GM12878 (cell line): ENCODE measurements around the gene C19orf44. TPM values are rescaled to one million over a fixed set of nuclear protein-coding genes. Genes with fewer than 3 reads are reported as not detected.

ENCODE experiments used
- ATAC-seq: fragments of 200-7000 bp; cut with Tn5 transposase; 3 replicates; pipeline ENCODE4 v1.9.1; 2020; ENCODE audit warnings: mild to moderate bottlenecking, moderate library complexity
- BruUV-seq: library from RNA; stranded (reverse); fragments of 400-500 nt; replicated peaks from 2 replicates; lab custom pipeline; 2021; lab: Mats Ljungman, UMichigan
- CTCF ChIA-PET: fragments of 300-600 bp; sonication (Branson Sonifier 250); formaldehyde crosslinking; extraction: SDS; loops from one replicate; lab custom pipeline; 2021; ENCODE audit warnings: inconsistent platforms; lab: Yijun Ruan, JAX
- POLR2A ChIA-PET: fragments of 350-600 bp; formaldehyde crosslinking; extraction: SDS; loops from one replicate; lab custom pipeline; 2021; ENCODE audit warnings: inconsistent platforms; lab: Charles Lee
- RAD21 ChIA-PET: fragments of 300-600 bp; sonication (Branson Sonifier 250); formaldehyde crosslinking; loops from one replicate; lab custom pipeline; 2023; ENCODE audit warnings: antibody characterized with exemption; ENCODE audit not compliant: unreplicated experiment; lab: Charles Lee
- SMC1A ChIA-PET: fragments of 300-600 bp; sonication (Branson Sonifier 250); formaldehyde crosslinking; loops from one replicate; lab custom pipeline; 2023; ENCODE audit not compliant: unreplicated experiment, uncharacterized antibody; lab: Charles Lee
- DNase-seq: peaks from one replicate; pipeline ENCODE4 v3.0.0-alpha.2; 2011; ENCODE audit warnings: low read depth, low spot score
- FAIRE-seq: peaks from 3 replicates; lab custom pipeline; 2011; peaks lifted over from hg19 to GRCh38; lab: Jason Lieb, UNC
- H2AFZ ChIP-seq: 2 replicates; pipeline ENCODE4 v1.6.0; 2011; ENCODE audit warnings: low read depth, low read length, control low read depth; ENCODE audit not compliant: control insufficient read depth
- H3K27ac ChIP-seq: 2 replicates; pipeline ENCODE4 v1.5.1; 2011; ENCODE audit warnings: control low read depth; ENCODE audit not compliant: control insufficient read depth, insufficient read depth
- H3K27me3 ChIP-seq, 2 experiments: replicated peaks in 1 of 2; 2 replicates each; pipeline versions ENCODE4 v1.6.0 to v1.6.1; 2011; ENCODE audit warnings: low read length in 1 of 2; ENCODE audit not compliant: control insufficient read depth in 2 of 2, insufficient read depth in 2 of 2
- H3K36me3 ChIP-seq, 2 experiments: 2 replicates each; pipeline ENCODE4 v1.5.1; 2011; ENCODE audit warnings: low read length in 1 of 2; ENCODE audit not compliant: control insufficient read depth in 2 of 2, insufficient read depth in 2 of 2
- H3K4me1 ChIP-seq: 2 replicates; pipeline ENCODE4 v1.6.1; 2011; ENCODE audit warnings: mild to moderate bottlenecking, low read length, moderate library complexity, mixed read lengths; ENCODE audit not compliant: control insufficient read depth, insufficient read depth
- H3K4me2 ChIP-seq: 2 replicates; pipeline ENCODE4 v1.6.0; 2011; ENCODE audit warnings: control low read depth; ENCODE audit not compliant: control insufficient read depth, insufficient read depth
- H3K4me3 ChIP-seq: fragments of 200-600 bp; sonication (generic); 2 replicates; pipeline ENCODE4 v1.5.1; 2016
- H3K79me2 ChIP-seq: 2 replicates; pipeline ENCODE4 v1.6.0; 2011; ENCODE audit warnings: low read length; ENCODE audit not compliant: control insufficient read depth, insufficient read depth
- H3K9ac ChIP-seq: 2 replicates; pipeline ENCODE4 v1.8.0; 2011; ENCODE audit warnings: low read length, control low read depth, mixed read lengths; ENCODE audit not compliant: control insufficient read depth, insufficient read depth
- H3K9me3 ChIP-seq: replicated peaks from 3 replicates; pipeline ENCODE4 v1.5.1; 2011; ENCODE audit warnings: mild to moderate bottlenecking, low read length; ENCODE audit not compliant: control insufficient read depth, insufficient read depth
- H4K20me1 ChIP-seq: 2 replicates; pipeline ENCODE4 v1.6.0; 2011; ENCODE audit not compliant: control insufficient read depth, insufficient read depth
- BCL3 ChIP-seq: IDR thresholded peaks from 2 replicates; pipeline ENCODE4 v1.6.1; 2011; ENCODE audit warnings: borderline replicate concordance, low read depth, mild to moderate bottlenecking, moderate library complexity, low read length; ENCODE audit not compliant: insufficient read depth, poor library complexity, severe bottlenecking
- BMI1 ChIP-seq: fragments of 450-650 bp; IDR thresholded peaks from 2 replicates; pipeline ENCODE4 v1.6.1; 2016; ENCODE audit warnings: mild to moderate bottlenecking, moderate library complexity, borderline replicate concordance
- FOS ChIP-seq: IDR thresholded peaks from 3 replicates; pipeline ENCODE4 v1.6.1; 2011; ENCODE audit warnings: borderline replicate concordance; ENCODE audit not compliant: insufficient read length; ENCODE audit errors: extremely low read depth
- FOXK2 ChIP-seq: fragments of 450-650 bp; IDR thresholded peaks from 2 replicates; pipeline ENCODE4 v1.6.1; 2017; ENCODE audit warnings: mild to moderate bottlenecking, moderate library complexity
- GABPA ChIP-seq: IDR thresholded peaks from 2 replicates; pipeline ENCODE4 v1.6.1; 2014; ENCODE audit warnings: antibody characterized with exemption, low read depth, mild to moderate bottlenecking, inconsistent platforms
- IRF3 ChIP-seq: fragments of 450-650 bp; IDR thresholded peaks from 2 replicates; pipeline ENCODE4 v1.6.1; 2014; ENCODE audit warnings: mild to moderate bottlenecking
- NBN ChIP-seq: fragments of 450-650 bp; IDR thresholded peaks from 2 replicates; pipeline ENCODE4 v1.6.1; 2016
- NKRF ChIP-seq: fragments of 450-650 bp; conservative IDR thresholded peaks from 2 replicates; pipeline ENCODE4 v1.6.1; 2017; ENCODE audit warnings: mild to moderate bottlenecking, moderate library complexity
- POLR2A ChIP-seq: IDR thresholded peaks from 2 replicates; pipeline ENCODE4 v1.6.1; 2011; ENCODE audit warnings: low read depth, mild to moderate bottlenecking, low read length
- RFX5 ChIP-seq: IDR thresholded peaks from 2 replicates; pipeline ENCODE4 v1.6.1; 2011; ENCODE audit warnings: low read depth, low read length, improper control_type of control experiment
- SIX5 ChIP-seq: IDR thresholded peaks from 2 replicates; pipeline ENCODE4 v1.6.1; 2011; ENCODE audit warnings: mild to moderate bottlenecking, low read depth, low read length, moderate library complexity; ENCODE audit not compliant: severe bottlenecking
- SMC3 ChIP-seq: IDR thresholded peaks from 2 replicates; pipeline ENCODE4 v1.6.1; 2011; ENCODE audit warnings: low read length, improper control_type of control experiment, borderline replicate concordance
- TCF7 ChIP-seq: IDR thresholded peaks from 2 replicates; pipeline ENCODE4 v1.6.1; 2014; ENCODE audit warnings: antibody characterized with exemption, borderline replicate concordance
- WGBS: methylation state at CpG from one replicate; pipeline ENCODE4 v1.1.6; 2016; ENCODE audit warnings: low lambda C conversion rate; ENCODE audit not compliant: insufficient replicate concordance, insufficient coverage; ENCODE audit errors: missing lambda C conversion rate; 5-methylcytosine and 5-hydroxymethylcytosine counted together
- in situ Hi-C: fragments of 300-500 bp; cut with MboI; formaldehyde crosslinking; loops from 9 replicates; pipeline ENCODE4 v1.14.3; 2018; ENCODE audit warnings: mixed read lengths
- intact Hi-C: fragments of 100-400 bp; cut with micrococcal nuclease; formaldehyde crosslinking; loops from one replicate; pipeline ENCODE4 v1.14.2; 2022; ENCODE audit not compliant: unreplicated experiment
- polyA plus RNA-seq, 11 experiments: library from polyadenylated mRNA; depleted of rRNA in 4 of 11; unstranded in 6 of 11; stranded (reverse) in 5 of 11; fragments of >200 nt; fragmentation: Nextera tagmentation in 4 of 11; fragmentation: Illumina TruSeq in 1 of 11; extraction: Ambion mirVana in 4 of 11; extraction: Trizol in 1 of 11; gene quantifications; 1 replicate in 1 of 11; 2 replicates in 10 of 11; pipeline versions ENCODE4 v1.2.1 to v1.2.3, GENCODE V29; 2011 to 2016; ENCODE audit warnings: inconsistent platforms in 2 of 11, missing spikeins in 2 of 11, low read depth in 1 of 11
- total RNA-seq, 4 experiments: library from RNA; depleted of rRNA in 3 of 4; stranded (reverse); fragments of >200 nt in 3 of 4; fragmentation: Illumina TruSeq in 1 of 4; extraction: Trizol in 1 of 4; gene quantifications; 2 replicates each; pipeline versions ENCODE4 v1.2.1 to v1.2.3, GENCODE V29; 2013 to 2021
- TF ChIP-seq, protein P1 (sequence below), 3 experiments: IDR thresholded peaks in 2 of 3; conservative IDR thresholded peaks in 1 of 3; 2 replicates each; pipeline ENCODE4 v1.5.1; 2011; ENCODE audit warnings: low read depth in 3 of 3, low read length in 3 of 3, mild to moderate bottlenecking in 3 of 3, control low read depth in 2 of 3, moderate library complexity in 2 of 3, inconsistent platforms in 1 of 3, mixed read lengths in 1 of 3; ENCODE audit not compliant: control insufficient read depth in 2 of 3, insufficient read depth in 1 of 3; ENCODE audit errors: extremely low read depth in 1 of 3
- TF ChIP-seq, protein P2 (sequence below): fragments of 150-350 bp; IDR thresholded peaks from 2 replicates; pipeline ENCODE4 v1.6.1; 2014; ENCODE audit warnings: mild to moderate bottlenecking, low read depth, low read length
- TF ChIP-seq, protein P3 (sequence below): IDR thresholded peaks from 2 replicates; pipeline ENCODE4 v1.6.1; 2011; ENCODE audit warnings: low read depth, low read length, improper control_type of control experiment, borderline replicate concordance

The C19orf44 gene
- total and polyA plus RNA-seq, 10 of the 15 experiments (the other 5 are each of a cell fraction or from before 2014, with no cell fraction given) = 0.26 to 5.2 (median 3.6) TPM

GRCh38 chr19:16461630-16462051 lies 34.6 kb upstream of the C19orf44 start:
- Histone ChIP-seq H3K27ac (no peak overlapping the region), H4K20me1 (no peaks in the 10 kb centered on the region; the same call in 1 of the 2 replicates), H2AFZ (no peak overlapping the region), H3K27me3 (no peaks in the 10 kb centered on the region), H3K79me2 (peaks cover 87% of the 10 kb centered on the region), H3K36me3 (peaks cover 0 to 1% of the 10 kb centered on the region in 2 experiments; a peak in 3 of 4 replicates), H3K4me3 (no peak overlapping the region), H3K4me2 (no peak overlapping the region), H3K4me1 (peaks cover 36% of the 10 kb centered on the region), H3K9me3 (no peaks in the 10 kb centered on the region), H3K9ac (no peak overlapping the region)
- WGBS = 89% methylated on average over 9 of the region's 9 CpGs
- in situ Hi-C loops (no loop called here), intact Hi-C loops (no loop called here)
- RAD21 ChIA-PET = no interaction called here
- FAIRE-seq (no peak), ATAC-seq (no peak), DNase-seq (no peak)
- no TSS peak for BruUV-seq
- CTCF ChIA-PET = no interaction called here
- SMC1A ChIA-PET = interaction anchor here (1.6 kb wide), 1 partner anchor 12 kb away, joined by 7 read pairs; no protein-coding TSS in a partner anchor
- POLR2A ChIA-PET = no interaction called here
- TF ChIP-seq, protein P1, sequence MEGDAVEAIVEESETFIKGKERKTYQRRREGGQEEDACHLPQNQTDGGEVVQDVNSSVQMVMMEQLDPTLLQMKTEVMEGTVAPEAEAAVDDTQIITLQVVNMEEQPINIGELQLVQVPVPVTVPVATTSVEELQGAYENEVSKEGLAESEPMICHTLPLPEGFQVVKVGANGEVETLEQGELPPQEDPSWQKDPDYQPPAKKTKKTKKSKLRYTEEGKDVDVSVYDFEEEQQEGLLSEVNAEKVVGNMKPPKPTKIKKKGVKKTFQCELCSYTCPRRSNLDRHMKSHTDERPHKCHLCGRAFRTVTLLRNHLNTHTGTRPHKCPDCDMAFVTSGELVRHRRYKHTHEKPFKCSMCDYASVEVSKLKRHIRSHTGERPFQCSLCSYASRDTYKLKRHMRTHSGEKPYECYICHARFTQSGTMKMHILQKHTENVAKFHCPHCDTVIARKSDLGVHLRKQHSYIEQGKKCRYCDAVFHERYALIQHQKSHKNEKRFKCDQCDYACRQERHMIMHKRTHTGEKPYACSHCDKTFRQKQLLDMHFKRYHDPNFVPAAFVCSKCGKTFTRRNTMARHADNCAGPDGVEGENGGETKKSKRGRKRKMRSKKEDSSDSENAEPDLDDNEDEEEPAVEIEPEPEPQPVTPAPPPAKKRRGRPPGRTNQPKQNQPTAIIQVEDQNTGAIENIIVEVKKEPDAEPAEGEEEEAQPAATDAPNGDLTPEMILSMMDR (IDR thresholded peaks at IDR 0.05 in 2 of 3, conservative IDR thresholded peaks at IDR 0.05 in 1 of 3; ENCODE audit: control insufficient read depth in 2 of 3, extremely low read depth in 1 of 3, insufficient read depth in 1 of 3, low read depth in 3 of 3, low read length in 3 of 3) = no peak
- TF ChIP-seq, protein P2, sequence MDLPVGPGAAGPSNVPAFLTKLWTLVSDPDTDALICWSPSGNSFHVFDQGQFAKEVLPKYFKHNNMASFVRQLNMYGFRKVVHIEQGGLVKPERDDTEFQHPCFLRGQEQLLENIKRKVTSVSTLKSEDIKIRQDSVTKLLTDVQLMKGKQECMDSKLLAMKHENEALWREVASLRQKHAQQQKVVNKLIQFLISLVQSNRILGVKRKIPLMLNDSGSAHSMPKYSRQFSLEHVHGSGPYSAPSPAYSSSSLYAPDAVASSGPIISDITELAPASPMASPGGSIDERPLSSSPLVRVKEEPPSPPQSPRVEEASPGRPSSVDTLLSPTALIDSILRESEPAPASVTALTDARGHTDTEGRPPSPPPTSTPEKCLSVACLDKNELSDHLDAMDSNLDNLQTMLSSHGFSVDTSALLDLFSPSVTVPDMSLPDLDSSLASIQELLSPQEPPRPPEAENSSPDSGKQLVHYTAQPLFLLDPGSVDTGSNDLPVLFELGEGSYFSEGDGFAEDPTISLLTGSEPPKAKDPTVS = no peak
- TF ChIP-seq POLR2A (no peak), SIX5 (no peak), FOS (no peak), NBN (no peak), TCF7 (no peak), BCL3 (no peak), GABPA (no peak), NKRF (no peak), RFX5 (no peak), FOXK2 (no peak), BMI1 (no peak), SMC3 (no peak), IRF3 (no peak)
- TF ChIP-seq, protein P3, sequence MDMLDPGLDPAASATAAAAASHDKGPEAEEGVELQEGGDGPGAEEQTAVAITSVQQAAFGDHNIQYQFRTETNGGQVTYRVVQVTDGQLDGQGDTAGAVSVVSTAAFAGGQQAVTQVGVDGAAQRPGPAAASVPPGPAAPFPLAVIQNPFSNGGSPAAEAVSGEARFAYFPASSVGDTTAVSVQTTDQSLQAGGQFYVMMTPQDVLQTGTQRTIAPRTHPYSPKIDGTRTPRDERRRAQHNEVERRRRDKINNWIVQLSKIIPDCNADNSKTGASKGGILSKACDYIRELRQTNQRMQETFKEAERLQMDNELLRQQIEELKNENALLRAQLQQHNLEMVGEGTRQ = no peak
